ENCODE data around the gene LYPD4. TPM values are rescaled to one million over a fixed set of nuclear protein-coding genes. Genes with fewer than 3 reads are reported as not detected.

LYPD4 gene
- total RNA-seq, 1 experiment from 2014 or later: not detected

DNA sequence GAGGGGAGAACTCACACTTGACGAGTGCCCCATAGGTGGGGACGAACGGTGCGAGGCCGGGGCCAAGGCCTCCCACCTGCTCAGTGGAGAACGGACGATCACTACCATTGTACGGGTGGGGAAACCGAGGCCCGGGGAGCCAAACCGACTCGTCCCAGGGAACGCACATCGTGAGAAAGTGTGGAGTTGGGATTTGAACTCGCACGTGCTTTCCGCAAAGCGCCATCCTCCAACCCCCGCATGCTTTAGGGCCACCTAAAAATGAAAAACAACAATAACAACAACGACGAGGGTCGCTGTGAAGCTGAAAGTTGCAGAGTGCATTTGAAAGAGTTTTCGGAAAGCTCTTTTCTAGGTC is 39.0 kb upstream of the LYPD4 start:
- H2AFZ ChIP-seq (ENCODE audit: low read length): peak overlapping the region; percentile 80
- H3K9me2 ChIP-seq (replicated peaks; ENCODE audit: low read length): no peaks in the 10 kb centered on the region
- ChIA-PET CTCF (no interaction called here), POLR2A (ENCODE audit: unreplicated experiment) (interaction anchor here (0.6 kb wide), 1 partner anchor 106 kb away, joined by 5 read pairs; no protein-coding TSS in a partner anchor)
- intact Hi-C loops (cut with micrococcal nuclease): no loop called here
- peak overlapping the region; percentile 88 for H3K9ac ChIP-seq (ENCODE audit: low read length)
- no peak for DNase-seq
- H3K9me3 ChIP-seq (ENCODE audit: low read length): no peaks in the 10 kb centered on the region
- no peaks in the 10 kb centered on the region for H4K20me1 ChIP-seq (ENCODE audit: low read length)
- peak overlapping the region; percentile 98 for H3K4me2 ChIP-seq (ENCODE audit: low read length)
- no peak for ATAC-seq
- no TSS peak for BruUV-seq (replicated peaks)
- peak overlapping the region; percentile 98 for H3K4me3 ChIP-seq (ENCODE audit: low read length)
- peaks cover 30% of the 10 kb centered on the region for H3K4me1 ChIP-seq (ENCODE audit: insufficient read depth, low read length)
- TF ChIP-seq EZH2phosphoT487 (IDR thresholded peaks at IDR 0.05; ENCODE audit: borderline replicate concordance, low read length) (no peak), EZH2 (IDR thresholded peaks at IDR 0.05; ENCODE audit: low read length, unreplicated experiment) (no peak)
- TF ChIP-seq, protein P1, sequence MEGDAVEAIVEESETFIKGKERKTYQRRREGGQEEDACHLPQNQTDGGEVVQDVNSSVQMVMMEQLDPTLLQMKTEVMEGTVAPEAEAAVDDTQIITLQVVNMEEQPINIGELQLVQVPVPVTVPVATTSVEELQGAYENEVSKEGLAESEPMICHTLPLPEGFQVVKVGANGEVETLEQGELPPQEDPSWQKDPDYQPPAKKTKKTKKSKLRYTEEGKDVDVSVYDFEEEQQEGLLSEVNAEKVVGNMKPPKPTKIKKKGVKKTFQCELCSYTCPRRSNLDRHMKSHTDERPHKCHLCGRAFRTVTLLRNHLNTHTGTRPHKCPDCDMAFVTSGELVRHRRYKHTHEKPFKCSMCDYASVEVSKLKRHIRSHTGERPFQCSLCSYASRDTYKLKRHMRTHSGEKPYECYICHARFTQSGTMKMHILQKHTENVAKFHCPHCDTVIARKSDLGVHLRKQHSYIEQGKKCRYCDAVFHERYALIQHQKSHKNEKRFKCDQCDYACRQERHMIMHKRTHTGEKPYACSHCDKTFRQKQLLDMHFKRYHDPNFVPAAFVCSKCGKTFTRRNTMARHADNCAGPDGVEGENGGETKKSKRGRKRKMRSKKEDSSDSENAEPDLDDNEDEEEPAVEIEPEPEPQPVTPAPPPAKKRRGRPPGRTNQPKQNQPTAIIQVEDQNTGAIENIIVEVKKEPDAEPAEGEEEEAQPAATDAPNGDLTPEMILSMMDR (conservative IDR thresholded peaks at IDR 0.05; ENCODE audit: low read depth, low read length): no peak
- no peaks in the 10 kb centered on the region for H3K36me3 ChIP-seq (ENCODE audit: low read depth, low read length)
- no peaks in the 10 kb centered on the region for H3F3A ChIP-seq (ENCODE audit: low read length, unreplicated experiment)
- peaks cover 40% of the 10 kb centered on the region for H3K79me2 ChIP-seq (ENCODE audit: low read length)
- no peaks in the 10 kb centered on the region for H3K27me3 ChIP-seq (ENCODE audit: low read length)
- peak overlapping the region; percentile 25 for H3K27ac ChIP-seq (ENCODE audit: low read length)

DNA sequence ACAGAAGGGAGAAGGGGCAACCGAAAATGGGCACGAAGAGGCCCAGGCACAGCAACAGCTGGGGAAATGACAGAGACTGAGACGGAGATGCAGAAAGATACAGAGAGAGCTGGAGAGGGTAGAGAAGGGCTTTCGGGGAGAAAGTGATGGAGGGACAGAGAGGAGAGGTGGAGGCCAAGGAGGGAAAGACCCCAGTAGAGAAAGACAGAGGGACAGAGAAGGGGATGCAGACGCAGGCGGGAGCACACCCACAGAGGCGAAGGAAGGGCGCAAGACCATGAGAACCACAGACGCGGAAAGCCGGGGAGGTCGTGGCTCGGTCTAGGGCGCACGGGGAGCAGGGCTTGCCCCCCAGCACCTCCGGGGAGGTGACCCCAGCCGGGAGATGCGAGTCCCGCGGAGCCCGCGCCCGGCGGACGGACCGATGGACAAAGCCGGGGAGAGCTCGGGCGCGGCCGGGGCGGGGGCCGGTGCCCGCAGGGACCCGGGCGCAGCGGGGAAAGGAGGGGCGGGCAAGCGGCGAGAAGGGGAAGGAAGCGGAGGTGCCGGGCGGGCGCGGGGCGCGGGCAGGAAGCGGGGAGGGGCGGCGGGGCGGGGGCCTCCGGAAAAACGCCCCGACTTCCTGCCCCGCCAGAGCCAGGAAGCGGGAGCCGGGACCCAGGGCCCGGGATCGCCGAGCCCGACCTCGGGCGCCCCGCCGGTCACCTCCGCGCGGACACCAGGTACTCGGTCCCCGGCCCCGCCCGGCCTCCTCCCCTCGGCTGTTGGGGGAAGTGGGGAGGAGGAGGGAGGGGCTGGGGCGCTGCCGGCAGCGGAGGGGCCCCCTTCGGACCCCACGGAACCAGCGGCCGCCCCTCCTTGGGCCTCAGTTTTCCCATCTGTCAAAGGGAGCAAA is 38.3 kb upstream of the LYPD4 start, which contains the start of gene ARHGEF1:
TSS of gene ARHGEF1 (plus strand) at position 617 of the 895 bp plus-strand sequence. CDS start 4,899 bp downstream, outside the sequence.
- Histone ChIP-seq H3K27ac (ENCODE audit: low read length) (peak within 1 kb of the TSS; percentile 25), H3K9ac (ENCODE audit: low read length) (peak within 1 kb of the TSS; percentile 88), H2AFZ (ENCODE audit: low read length) (peak within 1 kb of the TSS; percentile 80), H3K4me3 (ENCODE audit: low read length) (peak within 1 kb of the TSS; percentile 98), H3K4me2 (ENCODE audit: low read length) (peak within 1 kb of the TSS; percentile 98), H3K36me3 (ENCODE audit: low read depth, low read length) (no peaks in the 10 kb centered on the region), H3F3A (ENCODE audit: low read length, unreplicated experiment) (no peaks in the 10 kb centered on the region), H3K27me3 (ENCODE audit: low read length) (no peaks in the 10 kb centered on the region), H3K4me1 (ENCODE audit: insufficient read depth, low read length) (peaks cover 26% of the 10 kb centered on the region), H4K20me1 (ENCODE audit: low read length) (no peaks in the 10 kb centered on the region), H3K79me2 (ENCODE audit: low read length) (peaks cover 38% of the 10 kb centered on the region), H3K9me2 (replicated peaks; ENCODE audit: low read length) (no peaks in the 10 kb centered on the region), H3K9me3 (ENCODE audit: low read length) (no peaks in the 10 kb centered on the region)
- BruUV-seq (replicated peaks): no TSS peak
- CTCF ChIA-PET: no interaction called here
- ATAC-seq (peak; percentile 5; the same call in 1 of the 2 replicates), DNase-seq (peak; percentile 35)
- intact Hi-C loops (cut with micrococcal nuclease): no loop called here
- POLR2A ChIA-PET (ENCODE audit: unreplicated experiment): interaction anchor here (0.6 kb wide), 1 partner anchor 105 kb away, joined by 5 read pairs; no protein-coding TSS in a partner anchor
- TF ChIP-seq EZH2 (IDR thresholded peaks at IDR 0.05; ENCODE audit: low read length, unreplicated experiment): no peak

DNA sequence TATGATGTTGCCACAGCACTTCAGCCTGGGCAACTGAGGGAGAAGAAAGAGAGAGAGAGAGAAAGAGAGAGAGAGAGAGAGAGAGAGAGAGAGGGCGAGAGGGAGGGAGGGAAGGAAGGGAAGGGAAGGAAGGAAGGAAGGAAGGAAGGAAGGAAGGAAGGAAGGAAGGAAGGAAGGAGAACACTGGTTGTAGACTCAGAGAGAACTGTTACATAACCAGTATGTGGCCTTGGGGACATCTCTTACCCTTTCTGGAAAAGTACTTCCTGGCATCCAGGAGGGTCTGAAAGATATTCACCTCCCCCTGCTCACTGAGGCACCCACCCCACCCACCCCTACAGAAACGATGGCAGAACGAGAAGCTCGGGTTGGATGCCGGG is 35.8 kb upstream of the LYPD4 start:
- ATAC-seq: no peak
- peaks cover 18% of the 10 kb centered on the region for H3K79me2 ChIP-seq (ENCODE audit: low read length)
- intact Hi-C loops (cut with micrococcal nuclease): no loop called here
- no peaks in the 10 kb centered on the region for H3K36me3 ChIP-seq (ENCODE audit: low read depth, low read length)
- no peak overlapping the region for H3K4me3 ChIP-seq (ENCODE audit: low read length)
- H2AFZ ChIP-seq (ENCODE audit: low read length): no peak overlapping the region
- BruUV-seq (replicated peaks): no TSS peak
- ChIA-PET CTCF (no interaction called here), POLR2A (ENCODE audit: unreplicated experiment) (no interaction called here)
- no peaks in the 10 kb centered on the region for H3K9me2 ChIP-seq (replicated peaks; ENCODE audit: low read length)
- H3K4me2 ChIP-seq (ENCODE audit: low read length): no peak overlapping the region
- peaks cover 12% of the 10 kb centered on the region; the same call in 1 of the 2 replicates for H3K4me1 ChIP-seq (ENCODE audit: insufficient read depth, low read length)
- H3K27ac ChIP-seq (ENCODE audit: low read length): no peak overlapping the region
- no peak for DNase-seq
- H3K27me3 ChIP-seq (ENCODE audit: low read length): no peaks in the 10 kb centered on the region
- H4K20me1 ChIP-seq (ENCODE audit: low read length): no peaks in the 10 kb centered on the region
- H3K9me3 ChIP-seq (ENCODE audit: low read length): no peaks in the 10 kb centered on the region
- no peak for TF ChIP-seq EZH2phosphoT487 (IDR thresholded peaks at IDR 0.05; ENCODE audit: borderline replicate concordance, low read length)
- no peak for TF ChIP-seq EZH2 (IDR thresholded peaks at IDR 0.05; ENCODE audit: low read length, unreplicated experiment)
- TF ChIP-seq, protein P1 (conservative IDR thresholded peaks at IDR 0.05; ENCODE audit: low read depth, low read length): no peak
- H3F3A ChIP-seq (ENCODE audit: low read length, unreplicated experiment): no peaks in the 10 kb centered on the region
- no peak overlapping the region for H3K9ac ChIP-seq (ENCODE audit: low read length)
